ENCODE results near the gene GOLGA7B.

Gene GOLGA7B

GRCh38 chr10:97805949-97806348, 43.7 kb upstream of the GOLGA7B start:
- Histone ChIP-seq H3K4me3 (ENCODE audit: low read length in 2 of 2) (no peak overlapping the region), H3K4me2 (ENCODE audit: insufficient read depth, low read length, poor library complexity, severe bottlenecking) (no peak overlapping the region), H3K4ac (ENCODE audit: low read length) (no peak overlapping the region), H2BK12ac (ENCODE audit: low read length) (no peak overlapping the region), H4K91ac (ENCODE audit: low read depth, low read length, poor library complexity) (no peak overlapping the region), H2BK15ac (ENCODE audit: low read length) (no peak overlapping the region), H3K14ac (ENCODE audit: low read length) (no peak overlapping the region), H2AK5ac (ENCODE audit: low read depth, low read length) (no peak overlapping the region), H2BK5ac (ENCODE audit: low read length) (no peak overlapping the region), H3K27ac (replicated peaks; ENCODE audit: low read length) (no peak overlapping the region), H3K4me1 (ENCODE audit: control insufficient read depth in 2 of 2, insufficient read depth in 1 of 2, low read depth in 1 of 2, low read length in 2 of 2) (peaks cover 0 to 5% of the 10 kb centered on the region in 2 donors), H3K27me3 (ENCODE audit: control insufficient read depth in 3 of 3, insufficient read depth in 3 of 3, low read depth in 1 of 3, low read length in 3 of 3) (peaks cover 0 to 32% (median 0%) of the 10 kb centered on the region in 3 experiments), H4K8ac (ENCODE audit: low read depth, low read length) (no peak overlapping the region), H2AFZ (ENCODE audit: low read length) (no peak overlapping the region), H3K79me1 (ENCODE audit: low read depth, low read length) (no peaks in the 10 kb centered on the region), H3K36me3 (replicated peaks in 1 of 2; ENCODE audit: control insufficient read depth in 2 of 2, insufficient read depth in 2 of 2, low read length in 2 of 2) (no peaks in the 10 kb centered on the region), H3K23ac (ENCODE audit: low read depth, low read length, poor library complexity) (no peak overlapping the region), H2BK120ac (ENCODE audit: low read depth, low read length) (no peak overlapping the region), H3K18ac (ENCODE audit: low read length) (peak overlapping the region; percentile 22), H3K9ac (ENCODE audit: low read depth, low read length, poor library complexity) (no peak overlapping the region), H3K9me3 (replicated peaks in 1 of 2; ENCODE audit: control insufficient read depth in 2 of 2, insufficient read depth in 1 of 2, low read depth in 1 of 2, low read length in 2 of 2) (no peaks in the 10 kb centered on the region)
- no peak for DNase-seq (ENCODE audit: low spot score)
- WGBS, 2 donors (ENCODE audit: extremely low coverage in 2 of 2, insufficient read length in 2 of 2, insufficient replicate concordance in 1 of 2), result no CpG with 5 or more reads among the region's 6 CpGs

- H2BK12ac ChIP-seq (ENCODE audit: low read length), result no peak overlapping the region
- H4K91ac ChIP-seq (ENCODE audit: low read depth, low read length, poor library complexity), result no peak overlapping the region
- no peak overlapping the region for H2AFZ ChIP-seq (ENCODE audit: low read length)
- H3K4me3 ChIP-seq (ENCODE audit: low read length in 2 of 2), result no peak overlapping the region
- no peak for DNase-seq (ENCODE audit: low spot score)
- no peak overlapping the region for H3K23ac ChIP-seq (ENCODE audit: low read depth, low read length, poor library complexity)
- H3K79me1 ChIP-seq (ENCODE audit: low read depth, low read length), result no peaks in the 10 kb centered on the region
- no peaks in the 10 kb centered on the region for H3K36me3 ChIP-seq (replicated peaks in 1 of 2; ENCODE audit: control insufficient read depth in 2 of 2, insufficient read depth in 2 of 2, low read length in 2 of 2)
- no peak overlapping the region for H2BK5ac ChIP-seq (ENCODE audit: low read length)
- H3K9me3 ChIP-seq (replicated peaks in 1 of 2; ENCODE audit: control insufficient read depth in 2 of 2, insufficient read depth in 1 of 2, low read depth in 1 of 2, low read length in 2 of 2), result no peaks in the 10 kb centered on the region
- no peak overlapping the region for H3K14ac ChIP-seq (ENCODE audit: low read length)
- H2BK120ac ChIP-seq (ENCODE audit: low read depth, low read length), result no peak overlapping the region
- H3K4ac ChIP-seq (ENCODE audit: low read length), result no peak overlapping the region
- H2BK15ac ChIP-seq (ENCODE audit: low read length), result no peak overlapping the region
- no CpG with 5 or more reads among the region's 7 CpGs for WGBS, 2 donors (ENCODE audit: extremely low coverage in 2 of 2, insufficient read length in 2 of 2, insufficient replicate concordance in 1 of 2)
- no peak overlapping the region for H2AK5ac ChIP-seq (ENCODE audit: low read depth, low read length)
- no peak overlapping the region for H3K18ac ChIP-seq (ENCODE audit: low read length)
- H3K9ac ChIP-seq (ENCODE audit: low read depth, low read length, poor library complexity), result no peak overlapping the region
- peaks cover 0 to 4% of the 10 kb centered on the region in 2 donors for H3K4me1 ChIP-seq (ENCODE audit: control insufficient read depth in 2 of 2, insufficient read depth in 1 of 2, low read depth in 1 of 2, low read length in 2 of 2)
- H3K27ac ChIP-seq (replicated peaks; ENCODE audit: low read length), result no peak overlapping the region
- peaks cover 0 to 29% (median 0%) of the 10 kb centered on the region in 3 experiments for H3K27me3 ChIP-seq (ENCODE audit: control insufficient read depth in 3 of 3, insufficient read depth in 3 of 3, low read depth in 1 of 3, low read length in 3 of 3)
- H3K4me2 ChIP-seq (ENCODE audit: insufficient read depth, low read length, poor library complexity, severe bottlenecking), result no peak overlapping the region
- H4K8ac ChIP-seq (ENCODE audit: low read depth, low read length), result no peak overlapping the region
Observed at GRCh38 chr10:97810446-97810845, 39.2 kb upstream of the GOLGA7B start.

GRCh38 chr10:97811958-97812357, 37.7 kb upstream of the GOLGA7B start:
- Histone ChIP-seq H2AK5ac (ENCODE audit: low read depth, low read length) (no peak overlapping the region), H2BK15ac (ENCODE audit: low read length) (no peak overlapping the region), H3K4me3 (ENCODE audit: low read length in 2 of 2) (no peak overlapping the region), H3K36me3 (replicated peaks in 1 of 2; ENCODE audit: control insufficient read depth in 2 of 2, insufficient read depth in 2 of 2, low read length in 2 of 2) (no peaks in the 10 kb centered on the region), H3K9ac (ENCODE audit: low read depth, low read length, poor library complexity) (no peak overlapping the region), H4K91ac (ENCODE audit: low read depth, low read length, poor library complexity) (no peak overlapping the region), H3K18ac (ENCODE audit: low read length) (no peak overlapping the region), H3K9me3 (replicated peaks in 1 of 2; ENCODE audit: control insufficient read depth in 2 of 2, insufficient read depth in 1 of 2, low read depth in 1 of 2, low read length in 2 of 2) (no peaks in the 10 kb centered on the region), H2BK120ac (ENCODE audit: low read depth, low read length) (no peak overlapping the region), H3K4ac (ENCODE audit: low read length) (no peak overlapping the region), H2BK12ac (ENCODE audit: low read length) (no peak overlapping the region), H3K23ac (ENCODE audit: low read depth, low read length, poor library complexity) (no peak overlapping the region), H3K14ac (ENCODE audit: low read length) (no peak overlapping the region), H3K4me2 (ENCODE audit: insufficient read depth, low read length, poor library complexity, severe bottlenecking) (no peak overlapping the region), H4K8ac (ENCODE audit: low read depth, low read length) (no peak overlapping the region), H3K4me1 (ENCODE audit: control insufficient read depth in 2 of 2, insufficient read depth in 1 of 2, low read depth in 1 of 2, low read length in 2 of 2) (no peaks in the 10 kb centered on the region), H3K79me1 (ENCODE audit: low read depth, low read length) (no peaks in the 10 kb centered on the region), H3K27me3 (ENCODE audit: control insufficient read depth in 3 of 3, insufficient read depth in 3 of 3, low read depth in 1 of 3, low read length in 3 of 3) (peaks cover 0 to 32% (median 0%) of the 10 kb centered on the region in 3 experiments), H2BK5ac (ENCODE audit: low read length) (no peak overlapping the region), H2AFZ (ENCODE audit: low read length) (no peak overlapping the region), H3K27ac (replicated peaks; ENCODE audit: low read length) (no peak overlapping the region)
- WGBS, 2 donors (ENCODE audit: extremely low coverage in 2 of 2, insufficient read length in 2 of 2, insufficient replicate concordance in 1 of 2), result no CpG with 5 or more reads among the region's 3 CpGs
- DNase-seq (ENCODE audit: low spot score), result no peak

GRCh38 chr10:97812696-97813095, 36.9 kb upstream of the GOLGA7B start:
- Histone ChIP-seq H4K8ac (ENCODE audit: low read depth, low read length) (no peak overlapping the region), H3K14ac (ENCODE audit: low read length) (no peak overlapping the region), H3K79me1 (ENCODE audit: low read depth, low read length) (no peaks in the 10 kb centered on the region), H2BK120ac (ENCODE audit: low read depth, low read length) (no peak overlapping the region), H3K9me3 (replicated peaks in 1 of 2; ENCODE audit: control insufficient read depth in 2 of 2, insufficient read depth in 1 of 2, low read depth in 1 of 2, low read length in 2 of 2) (no peaks in the 10 kb centered on the region), H3K27me3 (ENCODE audit: control insufficient read depth in 3 of 3, insufficient read depth in 3 of 3, low read depth in 1 of 3, low read length in 3 of 3) (peaks cover 0 to 34% (median 0%) of the 10 kb centered on the region in 3 experiments), H3K4me2 (ENCODE audit: insufficient read depth, low read length, poor library complexity, severe bottlenecking) (no peak overlapping the region), H3K18ac (ENCODE audit: low read length) (no peak overlapping the region), H4K91ac (ENCODE audit: low read depth, low read length, poor library complexity) (no peak overlapping the region), H3K4me1 (ENCODE audit: control insufficient read depth in 2 of 2, insufficient read depth in 1 of 2, low read depth in 1 of 2, low read length in 2 of 2) (no peaks in the 10 kb centered on the region), H2AFZ (ENCODE audit: low read length) (no peak overlapping the region), H3K23ac (ENCODE audit: low read depth, low read length, poor library complexity) (no peak overlapping the region), H2AK5ac (ENCODE audit: low read depth, low read length) (no peak overlapping the region), H2BK5ac (ENCODE audit: low read length) (no peak overlapping the region), H2BK12ac (ENCODE audit: low read length) (no peak overlapping the region), H3K4ac (ENCODE audit: low read length) (no peak overlapping the region), H3K36me3 (replicated peaks in 1 of 2; ENCODE audit: control insufficient read depth in 2 of 2, insufficient read depth in 2 of 2, low read length in 2 of 2) (no peaks in the 10 kb centered on the region), H2BK15ac (ENCODE audit: low read length) (no peak overlapping the region), H3K4me3 (ENCODE audit: low read length in 2 of 2) (no peak overlapping the region), H3K27ac (replicated peaks; ENCODE audit: low read length) (no peak overlapping the region), H3K9ac (ENCODE audit: low read depth, low read length, poor library complexity) (no peak overlapping the region)
- no CpG with 5 or more reads among the region's 8 CpGs for WGBS, 2 donors (ENCODE audit: extremely low coverage in 2 of 2, insufficient read length in 2 of 2, insufficient replicate concordance in 1 of 2)
- DNase-seq (ENCODE audit: low spot score), result no peak

Data from neuronal stem cell (in vitro differentiated cells).